22Rv1 (cell line): ENCODE data around the gene C6orf136.

ENCODE experiments used
- H3K27ac ChIP-seq: fragments of 450-650 bp; 2 replicates; pipeline ENCODE4 v1.5.1; 2017
- CTCF ChIP-seq: fragments of 450-650 bp; IDR thresholded peaks from 2 replicates; pipeline ENCODE4 v1.5.1; 2017; ENCODE audit warnings: mild to moderate bottlenecking
- ZFX ChIP-seq: fragments of 450-650 bp; IDR thresholded peaks from 2 replicates; pipeline ENCODE4 v1.6.1; 2017; ENCODE audit warnings: antibody characterized with exemption, borderline replicate concordance

C6orf136 gene

DNA sequence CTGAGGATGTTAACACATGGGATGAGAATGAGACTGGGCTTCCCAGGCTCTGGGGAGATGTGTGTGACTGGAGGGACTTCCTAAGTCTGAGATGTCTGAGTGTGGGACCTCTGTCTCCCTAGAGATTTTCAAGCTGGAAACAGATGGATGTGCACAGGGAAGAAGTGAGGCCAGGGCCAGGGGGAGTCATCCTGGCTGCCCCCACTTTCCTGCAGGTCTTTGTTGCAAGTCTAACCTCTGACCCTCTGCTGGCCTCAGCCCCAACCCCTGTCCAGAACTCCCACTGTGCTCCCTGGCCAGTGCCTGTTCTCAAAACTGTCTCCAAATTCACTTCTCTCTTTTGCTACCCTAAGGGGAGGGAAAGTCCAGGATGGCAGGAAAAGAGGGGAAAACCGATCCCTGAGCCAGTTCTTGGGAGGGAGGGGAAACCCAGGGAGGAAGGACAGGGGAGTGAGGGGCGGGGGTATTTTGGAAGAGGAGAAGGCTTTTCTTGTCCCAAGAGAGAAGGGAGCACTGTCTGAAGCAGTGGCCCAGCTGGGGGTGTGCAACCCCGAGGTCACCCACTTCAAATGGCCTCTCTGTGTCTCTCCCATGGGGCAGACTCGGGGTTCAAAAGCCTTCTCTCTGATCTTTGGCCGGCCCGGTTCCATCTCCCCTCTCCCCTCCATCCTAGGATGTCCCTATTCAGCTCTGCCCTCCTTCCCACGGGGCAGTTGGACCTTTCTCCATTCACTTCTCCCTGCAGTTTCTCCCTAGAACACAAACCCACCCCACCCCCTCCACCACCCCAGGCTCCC lies 36.4 kb downstream of the C6orf136 start:
- H3K27ac ChIP-seq, result no peak overlapping the region
- no peak for TF ChIP-seq ZFX
- TF ChIP-seq CTCF, result no peak

DNA sequence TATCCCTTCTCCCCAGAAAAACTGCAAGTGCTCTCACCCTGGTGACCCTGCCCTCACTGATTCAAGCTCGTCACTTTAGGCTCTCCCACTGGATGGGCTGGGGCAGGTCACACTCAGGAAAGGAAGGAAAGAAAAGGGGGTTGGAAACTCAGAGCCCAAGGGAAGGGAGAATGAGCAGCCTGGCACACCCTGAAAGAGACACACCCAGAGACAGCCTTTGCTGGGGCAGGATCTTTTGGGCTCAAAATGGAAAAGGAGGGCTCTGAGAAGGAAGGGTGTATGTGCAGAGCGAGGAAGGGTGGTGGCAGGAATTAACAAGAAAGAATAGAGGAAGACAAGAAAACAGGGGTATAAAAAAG lies 37.0 kb downstream of the C6orf136 start:
- no peak overlapping the region for H3K27ac ChIP-seq

GRCh38 chr6:30684386-30685156 lies 37.6 kb downstream of the C6orf136 start:
- TF ChIP-seq ZFX (no peak), CTCF (no peak)
- H3K27ac ChIP-seq, result no peak overlapping the region

More for the DNA sequence above, 37.0 kb downstream of the C6orf136 start:
- no peak for TF ChIP-seq ZFX
- TF ChIP-seq CTCF, result no peak

DNA sequence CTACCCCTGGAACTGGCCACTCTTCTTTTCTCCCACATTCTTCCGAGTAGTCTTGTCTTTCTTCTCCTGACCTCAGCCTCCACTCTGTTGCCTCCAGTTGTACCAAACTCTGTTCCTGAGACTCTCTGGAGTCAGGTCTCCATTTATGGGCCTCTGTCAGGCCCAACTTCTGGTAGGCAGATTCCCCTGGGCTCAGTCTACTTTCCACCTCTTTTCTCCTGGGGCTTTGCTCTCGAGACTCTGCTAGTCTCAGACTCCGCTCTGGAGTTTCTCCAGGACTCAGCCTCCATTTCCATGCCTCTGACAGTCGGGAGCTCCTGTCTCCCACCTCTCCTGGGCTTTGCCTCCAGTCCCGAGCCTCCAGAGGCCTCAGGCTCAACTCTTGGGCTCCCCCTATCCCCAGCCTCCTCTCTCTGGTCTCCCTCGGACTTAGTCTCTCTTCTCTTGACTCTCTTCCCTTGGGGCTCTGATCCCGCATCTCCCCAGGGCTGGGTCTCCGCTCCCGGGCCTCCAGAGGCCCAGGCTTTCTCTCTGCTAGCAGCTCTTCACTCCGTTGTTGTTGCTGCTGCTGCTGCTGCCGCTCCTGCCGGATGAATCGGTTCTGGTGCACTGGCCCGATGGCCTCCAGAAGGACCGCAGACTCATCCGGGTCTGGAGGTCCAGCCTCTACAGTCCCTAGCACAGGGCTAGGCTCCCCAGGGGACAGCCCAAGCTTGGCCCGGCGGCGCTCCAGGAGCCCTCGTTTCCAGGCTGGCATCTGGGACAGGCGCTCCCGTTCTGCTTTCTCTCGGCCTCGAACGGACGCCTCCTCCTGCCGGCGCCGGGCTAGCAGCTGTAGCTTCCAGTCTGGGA lies 38.5 kb downstream of the C6orf136 start:
- no peak for TF ChIP-seq CTCF
- H3K27ac ChIP-seq, result no peak overlapping the region; the same call in 1 of the 2 replicates

- TF ChIP-seq ZFX (no peak), CTCF (no peak)
- H3K27ac ChIP-seq, result peak within 1 kb of the TSS; percentile 87
Measured at GRCh38 chr6:30686009-30686907, 39.3 kb downstream of the C6orf136 start, which contains the start of gene PPP1R18. TSS of gene PPP1R18 (minus strand) at chr6:30686645. CDS start at chr6:30686018, 627 bp downstream.

- peak overlapping the region; percentile 87 for H3K27ac ChIP-seq
- TF ChIP-seq CTCF (no peak), ZFX (no peak)
Measured at GRCh38 chr6:30686908-30687658, 40.1 kb downstream of the C6orf136 start.
